HS-5 (cell line): ENCODE data around the gene POU5F2.

Experiments used
- DNase-seq: peaks from one replicate; pipeline ENCODE4 v3.0.0-alpha.2; 2012; ENCODE audit warnings: low read depth

POU5F2 gene, protein sequence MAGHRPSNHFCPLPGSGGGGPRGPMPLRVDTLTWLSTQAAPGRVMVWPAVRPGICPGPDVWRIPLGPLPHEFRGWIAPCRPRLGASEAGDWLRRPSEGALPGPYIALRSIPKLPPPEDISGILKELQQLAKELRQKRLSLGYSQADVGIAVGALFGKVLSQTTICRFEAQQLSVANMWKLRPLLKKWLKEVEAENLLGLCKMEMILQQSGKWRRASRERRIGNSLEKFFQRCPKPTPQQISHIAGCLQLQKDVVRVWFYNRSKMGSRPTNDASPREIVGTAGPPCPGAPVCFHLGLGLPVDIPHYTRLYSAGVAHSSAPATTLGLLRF

DNA sequence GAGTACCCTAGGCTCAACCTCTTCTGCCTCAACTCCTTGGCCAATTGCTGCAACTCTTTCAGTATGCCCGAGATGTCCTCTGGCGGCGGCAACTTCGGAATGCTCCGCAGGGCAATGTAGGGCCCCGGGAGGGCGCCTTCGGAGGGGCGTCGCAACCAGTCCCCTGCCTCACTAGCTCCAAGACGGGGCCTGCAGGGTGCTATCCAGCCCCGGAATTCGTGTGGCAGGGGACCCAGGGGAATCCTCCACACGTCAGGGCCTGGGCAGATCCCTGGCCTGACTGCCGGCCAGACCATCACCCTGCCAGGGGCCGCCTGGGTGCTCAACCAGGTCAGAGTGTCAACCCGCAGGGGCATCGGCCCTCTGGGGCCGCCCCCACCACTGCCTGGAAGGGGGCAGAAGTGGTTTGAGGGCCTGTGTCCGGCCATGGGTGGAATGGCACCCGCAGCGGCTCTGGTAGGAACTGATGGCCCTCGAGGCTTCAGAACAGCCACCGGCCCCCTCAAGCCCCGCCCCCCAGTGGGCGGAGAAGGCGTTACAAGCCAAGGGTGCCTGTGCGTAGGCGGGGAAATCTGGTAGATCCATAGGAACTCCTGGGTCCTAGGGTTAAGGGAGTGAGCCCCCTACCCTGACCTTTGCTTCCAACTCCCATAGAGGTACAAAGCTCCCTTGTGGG lies at the start of gene POU5F2:
Gene POU5F2, minus strand, starts transcription at position 465 of the 676 bp plus-strand sequence. Its CDS starts 37 bp downstream, at position 428.
- DNase-seq: no peak

DNA sequence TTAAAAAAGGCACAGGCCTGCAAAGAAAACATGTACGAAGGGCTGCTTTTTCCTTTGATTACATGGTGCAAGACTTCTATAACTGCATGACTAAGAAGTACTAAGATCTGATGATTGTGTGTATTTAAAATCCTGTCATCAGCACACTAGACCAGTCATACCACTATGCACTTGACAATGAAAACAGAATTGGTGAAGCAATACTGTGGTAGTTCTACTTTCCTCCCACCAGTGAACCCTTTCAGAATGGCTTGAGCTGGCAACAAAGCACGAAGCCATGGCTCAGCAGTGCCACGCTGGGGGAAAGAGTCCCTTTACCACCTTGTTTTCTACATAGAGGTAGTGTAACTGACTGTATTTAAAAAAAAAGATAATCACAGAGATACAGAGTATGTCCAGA lies 49.0 kb upstream of the POU5F2 start:
- no peak for DNase-seq

DNA sequence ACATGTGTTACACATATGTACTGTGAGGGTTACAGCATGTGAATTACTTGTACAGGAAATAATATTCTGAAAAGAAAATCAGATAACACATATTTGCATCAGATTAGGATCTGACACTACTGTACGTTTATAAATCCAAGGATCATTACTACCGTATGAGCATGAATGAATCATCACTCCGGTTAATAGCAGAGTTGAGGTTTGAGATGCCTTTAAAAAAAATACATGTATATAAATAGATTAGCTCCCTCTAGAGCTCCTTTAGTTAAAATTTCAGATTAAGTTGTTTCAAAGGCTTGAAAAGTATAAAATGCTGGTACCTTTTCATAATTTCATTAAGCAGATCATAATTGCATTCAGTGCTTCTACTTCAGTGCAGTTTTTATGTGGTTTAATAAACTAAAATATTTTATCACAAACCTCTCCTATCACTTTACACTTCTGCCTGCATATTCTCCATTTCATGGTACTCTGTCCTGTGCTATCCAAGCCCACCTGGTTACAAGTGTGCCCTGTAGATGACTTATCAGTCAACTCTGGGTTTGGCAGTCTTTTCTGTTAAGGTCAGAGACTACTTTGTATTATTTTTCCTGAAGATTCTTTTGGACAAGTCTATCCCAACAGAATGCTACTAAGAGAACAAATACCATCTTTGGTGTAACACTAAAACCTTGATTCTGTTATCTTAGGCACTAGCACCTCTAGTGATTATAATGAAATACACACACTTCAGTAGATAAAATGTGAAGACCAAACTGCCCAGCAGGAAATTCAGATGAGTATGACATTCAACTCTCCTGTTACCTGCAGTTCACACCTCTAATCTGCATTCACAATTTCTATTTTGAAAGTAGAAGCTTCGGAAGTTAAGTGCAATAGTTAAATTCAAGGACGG lies 48.0 kb upstream of the POU5F2 start:
- DNase-seq: peak; percentile 52

DNA sequence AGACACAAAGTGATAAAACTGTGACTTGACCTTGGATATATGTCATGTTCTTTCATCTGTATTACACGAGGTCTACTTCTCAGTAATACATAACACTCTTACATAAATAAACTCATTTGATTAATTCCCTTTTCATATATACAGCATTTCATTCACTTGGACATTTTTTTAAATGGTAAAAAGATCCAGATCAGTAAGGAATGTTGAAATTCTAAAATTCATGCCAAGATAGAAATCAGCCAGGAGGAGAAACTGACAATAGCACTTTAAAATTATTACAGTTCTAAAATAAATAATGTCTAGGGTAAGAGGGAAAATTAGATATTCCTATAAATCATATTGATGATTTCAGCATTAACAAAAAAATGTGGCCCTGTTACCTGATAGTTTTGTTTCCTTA lies 46.2 kb upstream of the POU5F2 start:
- DNase-seq: no peak

DNA sequence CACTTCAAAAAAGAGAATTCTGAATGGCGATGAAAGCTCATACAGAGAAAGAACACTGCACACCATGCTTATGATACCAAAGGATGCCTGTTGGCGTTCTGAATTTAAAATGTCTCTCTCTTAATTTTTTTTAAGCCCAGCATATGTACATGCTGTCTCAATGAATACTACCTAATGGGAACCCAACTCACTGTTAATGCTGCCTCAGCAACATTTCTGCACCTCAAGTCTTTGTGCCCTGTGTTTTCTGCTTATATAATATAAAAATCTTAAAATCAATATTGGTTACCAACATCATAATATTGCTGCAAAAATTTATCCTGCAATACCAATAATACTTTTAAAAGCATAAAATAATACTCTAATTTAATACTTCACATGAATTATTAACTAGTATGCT lies 44.1 kb upstream of the POU5F2 start:
- no peak for DNase-seq

DNA sequence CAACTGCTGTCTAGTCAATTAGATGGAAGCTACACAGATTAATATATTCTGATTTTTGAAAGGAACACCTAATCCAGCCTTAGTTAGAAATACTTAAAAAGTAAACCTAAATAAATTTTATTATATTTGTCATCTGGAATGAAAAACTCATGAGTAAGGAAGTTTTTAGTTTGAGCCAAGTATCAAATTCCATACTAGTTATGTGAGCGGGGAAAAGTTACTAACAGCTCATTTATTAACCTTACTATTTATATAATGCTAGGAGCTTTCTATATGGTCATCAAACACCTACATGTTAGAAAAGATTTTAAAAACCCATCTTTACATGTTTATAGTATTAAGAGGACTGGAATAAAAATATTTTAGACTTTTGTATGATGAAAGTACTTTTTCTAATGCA lies 41.6 kb upstream of the POU5F2 start:
- DNase-seq: no peak

DNA sequence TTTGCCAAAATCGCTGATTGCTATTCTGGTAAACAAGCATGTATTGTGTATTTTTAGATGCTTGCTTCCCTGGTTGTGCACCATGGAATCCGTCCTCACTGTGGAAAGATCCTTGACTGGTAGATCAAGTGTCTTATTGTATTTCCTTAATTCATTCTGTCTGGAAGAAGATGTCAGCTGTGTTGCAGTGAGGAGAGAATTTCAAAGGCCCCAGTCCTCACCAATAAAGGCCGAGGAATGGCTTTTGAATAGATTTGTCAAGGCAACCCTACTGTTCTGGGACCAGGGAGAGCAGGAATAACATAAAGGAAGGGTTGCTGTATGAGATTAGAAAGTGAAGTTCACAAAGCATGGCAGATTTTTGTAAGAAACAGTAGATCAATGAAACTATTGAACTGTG lies 36.2 kb upstream of the POU5F2 start:
- no peak for DNase-seq

DNA sequence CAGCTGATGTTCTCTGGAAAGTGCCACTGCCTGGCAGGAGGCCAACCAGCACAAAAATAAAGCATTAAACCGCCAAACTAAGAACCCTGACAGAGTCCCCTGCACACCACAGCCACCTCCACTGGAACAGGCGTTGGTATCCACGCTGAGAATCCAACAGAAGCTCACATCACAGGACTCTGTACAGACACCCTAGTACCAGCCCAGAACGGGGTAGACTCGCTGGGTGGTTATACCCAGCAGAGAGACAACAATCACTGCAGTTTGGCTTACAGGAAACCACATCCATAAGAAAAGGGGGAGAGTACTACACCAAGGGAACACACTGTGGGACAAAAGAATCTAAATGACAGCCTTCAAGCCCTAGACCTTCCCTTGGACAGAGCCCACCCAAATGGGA lies 15.0 kb upstream of the POU5F2 start:
- DNase-seq: no peak

DNA sequence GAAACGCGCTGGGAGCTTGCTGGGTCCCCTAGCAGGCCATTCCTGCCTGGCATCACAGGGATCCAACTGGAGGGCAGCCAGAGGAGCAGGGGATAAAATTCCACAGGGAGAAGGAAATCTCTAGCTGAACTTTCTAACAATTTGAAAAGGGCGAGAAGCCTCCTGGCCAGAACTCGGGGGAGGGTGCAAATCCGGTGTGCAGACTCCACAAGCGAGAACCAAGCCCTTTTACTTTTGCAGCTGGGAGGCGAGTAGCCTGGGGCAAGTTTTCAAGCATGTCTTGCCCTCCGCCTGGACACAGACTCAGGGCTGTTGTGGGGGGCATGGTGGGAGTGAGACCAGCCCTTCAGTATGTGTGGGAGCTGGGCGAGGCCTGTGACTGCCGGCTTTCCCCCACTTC lies 14.3 kb upstream of the POU5F2 start:
- no peak for DNase-seq

DNA sequence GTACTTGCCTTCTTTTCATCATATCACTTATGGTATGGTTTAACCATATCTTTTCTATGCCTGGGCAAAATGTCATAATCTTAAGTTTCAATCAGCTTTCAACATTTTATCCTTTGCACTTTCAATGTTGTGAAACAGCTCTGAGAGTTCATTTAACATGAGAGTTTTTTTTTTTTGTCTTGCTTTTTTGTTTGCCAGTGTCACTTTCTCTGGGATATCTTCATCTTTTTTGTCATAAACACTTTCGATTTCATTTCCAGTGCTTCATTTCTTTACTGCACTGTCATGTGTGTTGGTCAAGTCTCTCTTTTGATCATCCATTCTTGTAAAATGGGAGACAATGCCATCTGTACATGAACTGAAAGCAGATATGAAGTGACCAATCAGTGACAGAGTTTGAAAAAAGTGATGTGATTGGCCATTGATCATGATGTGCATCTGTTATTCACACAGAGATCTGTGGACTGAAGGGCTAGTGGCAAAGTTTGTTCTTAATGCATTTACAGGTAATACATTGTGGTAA lies 7.5 kb upstream of the POU5F2 start:
- DNase-seq: no peak

DNA sequence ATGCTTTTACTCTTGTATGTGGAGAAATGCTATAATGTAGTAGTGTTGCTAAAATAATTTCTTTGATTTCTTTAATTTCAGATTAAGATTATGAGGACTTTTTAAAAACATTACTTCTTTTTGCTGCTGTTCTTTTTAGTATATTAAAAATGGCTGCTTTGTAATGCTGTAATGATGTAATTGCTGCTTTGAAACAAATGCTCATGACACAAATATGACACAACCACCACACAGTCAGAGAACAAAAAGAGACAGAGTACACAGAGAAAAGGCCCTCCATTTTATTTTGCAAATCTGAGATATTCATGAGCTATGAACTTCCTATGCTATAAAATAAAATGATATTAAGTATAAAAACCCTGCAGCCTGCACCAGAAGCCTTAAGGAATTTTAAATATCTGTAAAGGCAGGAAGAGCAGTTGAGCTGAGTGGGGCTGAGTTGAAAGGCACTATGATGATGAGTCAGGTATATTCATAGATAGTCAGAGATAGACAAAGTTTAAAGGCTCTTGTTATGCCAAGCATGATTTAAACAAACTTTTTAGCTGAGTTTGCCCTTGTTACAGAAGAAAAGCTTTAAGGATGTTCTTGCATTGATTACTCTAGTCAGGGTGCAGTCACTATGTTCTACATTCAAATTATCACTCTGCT lies 5.1 kb upstream of the POU5F2 start:
- peak; percentile 34 for DNase-seq

DNA sequence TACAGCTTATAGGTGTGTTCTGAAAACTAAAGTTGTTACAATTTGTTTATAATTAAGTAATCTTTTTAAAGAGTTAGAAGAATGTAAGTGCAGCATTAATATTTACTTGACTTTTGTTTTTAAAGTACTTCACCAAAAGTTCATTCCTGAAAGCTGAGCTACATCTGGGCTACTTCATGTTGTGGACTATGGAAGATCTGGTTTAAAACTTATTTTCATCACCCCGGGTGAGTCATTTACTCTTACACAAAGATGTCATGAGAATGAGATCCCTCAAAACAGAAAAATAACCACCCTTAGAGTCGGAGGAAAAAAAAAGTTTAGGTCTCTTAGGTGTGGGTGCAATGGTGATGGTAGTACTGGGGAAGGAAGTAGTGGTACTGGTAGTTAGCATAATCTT lies 5.1 kb downstream of the POU5F2 start:
- no peak for DNase-seq

DNA sequence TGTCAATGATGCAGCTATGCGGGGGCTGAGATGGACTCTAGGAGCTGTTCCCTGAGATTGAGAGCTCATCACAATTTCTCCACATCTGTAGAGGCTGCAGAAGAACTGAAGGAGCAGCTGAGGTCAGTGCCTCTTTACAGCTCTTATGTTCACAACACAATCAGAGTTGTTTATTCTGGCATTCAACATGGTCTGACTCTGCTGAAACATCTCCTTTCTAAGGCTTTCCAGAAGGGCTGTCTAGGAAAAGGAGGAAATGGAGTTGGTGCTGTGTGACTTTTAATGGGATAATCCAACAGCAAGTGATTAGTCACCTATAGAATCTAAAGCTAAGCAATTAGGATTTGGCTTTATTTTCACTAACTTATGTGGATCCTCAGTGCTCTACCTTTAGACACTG lies 6.0 kb downstream of the POU5F2 start:
- DNase-seq: no peak

DNA sequence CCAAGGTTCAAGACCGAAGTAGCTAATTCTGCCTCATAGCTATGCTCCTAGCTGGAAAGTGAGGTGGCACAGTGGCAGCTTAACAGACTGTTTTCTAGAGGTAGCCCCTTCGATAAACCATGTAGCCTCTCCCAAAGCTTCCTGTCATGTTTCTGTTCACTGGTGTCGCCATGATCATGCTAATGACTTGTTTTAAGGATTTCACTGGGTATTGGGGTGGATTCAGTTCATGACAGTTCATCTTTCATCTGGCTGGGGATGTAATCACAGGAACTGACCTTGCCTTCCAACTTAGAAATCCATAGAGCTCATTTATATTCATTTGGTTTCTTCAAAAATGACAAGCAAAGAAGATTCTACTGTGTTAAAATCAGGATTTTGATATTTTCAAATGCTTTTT lies 9.4 kb downstream of the POU5F2 start:
- DNase-seq: no peak

DNA sequence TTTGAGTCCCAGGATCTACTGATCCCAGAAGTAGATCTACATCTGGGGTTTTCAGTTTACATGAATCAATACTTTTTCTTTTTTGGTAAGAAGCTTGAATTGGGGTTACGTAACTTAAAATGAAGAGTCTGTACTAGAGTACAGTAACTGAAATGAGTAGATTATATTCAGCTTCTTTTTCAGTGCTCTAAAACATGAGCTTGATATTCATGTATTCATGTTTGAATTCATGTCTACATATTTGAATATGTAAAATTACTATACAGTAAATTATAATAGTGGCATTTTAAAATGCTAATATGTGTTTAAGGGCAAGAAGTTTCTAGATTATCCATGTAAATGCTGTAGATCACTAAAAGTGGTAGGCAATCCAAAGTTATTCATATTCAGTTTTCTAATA lies 14.8 kb downstream of the POU5F2 start:
- no peak for DNase-seq

DNA sequence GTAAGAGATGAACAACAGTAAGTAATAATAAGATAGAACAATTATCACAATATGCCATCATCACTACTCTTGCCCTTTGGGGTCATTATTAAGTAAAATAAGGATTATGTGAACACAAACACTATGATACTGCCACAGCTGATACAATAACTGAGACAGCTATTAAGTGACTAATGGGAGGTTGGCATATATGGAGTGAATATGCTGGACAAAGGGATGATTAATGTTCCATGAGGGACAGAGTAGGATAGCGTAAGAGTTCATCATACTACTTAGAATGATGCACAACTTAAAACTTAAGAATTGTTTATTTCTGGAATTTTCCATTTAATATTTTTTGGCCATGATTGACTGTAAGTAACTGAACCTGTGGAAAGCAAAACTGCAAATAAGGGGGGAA lies 16.6 kb downstream of the POU5F2 start:
- no peak for DNase-seq

DNA sequence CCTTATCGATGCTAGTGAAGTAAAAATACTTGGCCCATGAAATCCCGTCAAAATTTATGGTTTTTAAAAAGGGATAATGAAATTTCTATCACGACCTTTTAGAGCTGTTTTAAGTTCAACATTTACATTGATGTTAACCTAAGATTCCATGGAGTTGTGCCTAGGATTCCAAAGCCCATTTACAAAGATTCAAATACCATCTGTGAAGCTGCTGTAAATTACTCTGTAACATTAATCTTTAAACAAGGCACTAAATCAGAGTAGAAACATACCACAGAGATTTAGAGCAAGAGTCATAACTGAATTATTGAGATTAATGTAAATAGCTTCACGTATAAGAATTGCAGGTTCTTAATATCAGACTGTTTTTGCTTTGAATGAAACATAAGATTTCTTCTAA lies 17.7 kb downstream of the POU5F2 start:
- no peak for DNase-seq

DNA sequence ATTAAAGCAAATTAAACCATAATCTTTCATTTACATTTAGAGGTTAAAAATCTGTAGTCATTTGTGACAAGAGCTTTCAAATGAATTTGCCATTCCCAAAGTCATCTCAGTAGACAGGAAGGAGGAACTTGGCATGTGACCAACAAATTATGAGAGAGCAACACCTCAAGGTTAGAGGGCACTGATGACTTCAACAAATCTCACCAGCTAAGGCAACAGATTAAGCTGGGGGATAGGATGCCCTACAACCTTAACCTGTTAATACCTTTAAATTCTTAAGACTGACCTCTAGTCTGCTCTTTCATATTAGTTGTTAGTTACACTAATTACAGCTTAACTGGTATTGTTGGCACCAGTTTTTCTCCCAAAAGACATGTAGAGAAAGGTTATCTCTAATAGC lies 18.4 kb downstream of the POU5F2 start:
- no peak for DNase-seq

DNA sequence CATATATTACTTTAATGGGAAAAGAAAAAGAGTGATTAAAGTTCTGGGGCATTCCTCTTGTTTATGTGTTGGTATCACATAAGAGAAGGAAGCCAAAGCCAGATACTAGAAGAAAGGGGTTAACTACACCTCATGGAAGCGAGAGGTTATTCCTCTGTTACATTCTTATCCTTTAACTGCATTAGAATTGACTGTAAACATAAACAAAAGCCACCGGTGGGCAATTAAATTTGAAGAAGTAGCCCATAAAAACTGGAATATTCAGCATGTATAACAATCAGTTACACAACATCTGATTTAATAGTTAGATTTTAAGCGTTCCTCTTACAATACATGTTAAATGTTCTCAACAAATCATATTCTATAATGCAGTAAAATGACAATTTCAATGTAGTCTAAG lies 18.8 kb downstream of the POU5F2 start:
- DNase-seq: no peak

DNA sequence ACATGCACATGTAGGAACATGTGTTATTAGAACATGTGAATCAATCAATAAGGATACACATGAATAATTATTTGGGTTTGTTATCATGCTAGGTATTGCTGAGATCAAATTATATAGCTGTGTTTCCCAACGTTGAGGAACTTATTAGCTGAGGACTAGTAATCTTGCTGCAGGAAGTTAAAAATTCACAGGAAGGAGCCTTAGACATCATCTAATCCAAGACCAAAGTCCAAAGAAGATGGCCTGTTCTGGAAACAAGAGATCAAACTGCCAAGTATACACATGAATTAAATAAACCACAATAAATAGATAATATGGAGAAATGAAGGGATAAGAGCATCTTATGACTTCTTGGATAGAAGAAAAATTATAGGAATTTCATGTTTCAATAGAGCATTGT lies 19.9 kb downstream of the POU5F2 start:
- DNase-seq: no peak

DNA sequence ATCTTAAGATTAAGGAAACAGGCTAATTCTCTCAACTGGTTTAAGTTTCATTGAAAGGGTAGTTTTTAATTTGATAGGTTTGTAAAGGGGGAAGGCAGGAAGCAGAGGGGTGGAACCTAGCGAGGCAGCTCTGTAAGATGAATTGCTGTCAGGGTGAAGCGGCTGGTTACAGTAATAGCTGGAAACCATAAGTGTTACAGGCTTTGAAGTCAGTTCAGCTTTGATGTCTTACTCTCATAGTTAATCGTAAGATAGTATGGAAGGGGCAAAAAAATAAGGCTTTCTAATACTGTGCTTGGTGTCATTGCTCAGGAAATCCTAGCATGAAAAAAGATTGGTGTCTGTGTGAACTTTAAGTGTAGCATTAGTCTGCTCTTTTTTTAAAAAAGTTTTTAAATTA lies 20.3 kb downstream of the POU5F2 start:
- DNase-seq: no peak

DNA sequence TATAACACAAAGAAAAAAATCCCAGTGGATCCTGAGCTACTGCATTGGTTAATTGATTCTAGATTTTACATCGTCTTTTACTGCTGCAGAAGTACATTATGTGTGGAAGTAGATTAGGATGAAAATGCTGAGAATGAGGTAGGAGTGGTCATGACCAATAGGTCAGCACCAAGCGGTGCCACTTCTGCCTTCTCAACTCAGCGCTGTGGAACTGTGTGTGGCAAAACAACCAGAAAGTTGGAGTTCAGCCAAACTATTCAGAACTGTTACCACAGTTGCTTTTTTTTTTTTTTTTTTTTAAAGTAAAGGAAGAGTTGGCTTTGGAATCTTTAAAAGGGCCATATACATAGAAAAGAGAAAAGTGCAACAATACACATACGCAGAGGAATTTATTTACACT lies 24.2 kb downstream of the POU5F2 start:
- DNase-seq: no peak
